Liver (tissue), 9 donors: ENCODE data around the gene PEX5. TPM values are rescaled to one million over a fixed set of nuclear protein-coding genes. Genes with fewer than 3 reads are reported as not detected.
A peak's percentile ranks its signal among the peaks of the same experiment; 100 is the strongest.
"Not testable (repeated sequence)": the region's sequence is repeated elsewhere in the genome, so short reads cannot be mapped to it uniquely, and the experiment has no call there.

Source experiments
- DNase-seq: peaks from one replicate; pipeline ENCODE4 v3.0.0-alpha.2; 2017; ENCODE audit warnings: low spot score
- H3K27ac ChIP-seq, 2 donors: one replicate each; pipeline ENCODE4 v1.7.0; 2013; ENCODE audit warnings: inconsistent platforms in 2 of 2, low read length in 2 of 2, control low read depth in 1 of 2, low read depth in 1 of 2, mild to moderate bottlenecking in 1 of 2
- H3K27me3 ChIP-seq, 4 donors: one replicate each; pipeline versions ENCODE4 v1.6.1 to v1.7.0; 2013; ENCODE audit warnings: low read length in 3 of 4, inconsistent platforms in 1 of 4, mild to moderate bottlenecking in 1 of 4, moderate library complexity in 1 of 4; ENCODE audit not compliant: control insufficient read depth in 4 of 4, insufficient read depth in 4 of 4
- H3K36me3 ChIP-seq, 4 donors: one replicate each; pipeline versions ENCODE4 v1.6.1 to v1.7.0; 2013; ENCODE audit warnings: low read length in 3 of 4, mild to moderate bottlenecking in 3 of 4, low read depth in 1 of 4, moderate library complexity in 1 of 4; ENCODE audit not compliant: control insufficient read depth in 4 of 4, insufficient read depth in 3 of 4
- H3K4me1 ChIP-seq, 4 donors: one replicate each; pipeline versions ENCODE4 v1.6.1 to v1.7.0; 2013; ENCODE audit warnings: low read length in 3 of 4, mild to moderate bottlenecking in 3 of 4, moderate library complexity in 1 of 4; ENCODE audit not compliant: control insufficient read depth in 4 of 4, insufficient read depth in 4 of 4
- H3K4me3 ChIP-seq, 3 donors: one replicate each; pipeline versions ENCODE4 v1.6.1 to v1.7.0; 2013; ENCODE audit warnings: low read length in 3 of 3, control low read depth in 1 of 3, low read depth in 1 of 3, mild to moderate bottlenecking in 1 of 3
- H3K9ac ChIP-seq, 2 donors: one replicate each; pipeline ENCODE4 v1.7.0; 2013; ENCODE audit warnings: low read length in 2 of 2, mild to moderate bottlenecking in 2 of 2, moderate library complexity in 2 of 2, control low read depth in 1 of 2, low read depth in 1 of 2
- H3K9me3 ChIP-seq, 4 donors: one replicate each; pipeline versions ENCODE4 v1.6.1 to v1.7.0; 2013; ENCODE audit warnings: low read length in 3 of 4; ENCODE audit not compliant: control insufficient read depth in 4 of 4
- ATF3 ChIP-seq: IDR thresholded peaks from 2 replicates; pipeline ENCODE4 v1.6.1; 2016; ENCODE audit warnings: antibody characterized with exemption
- EGR1 ChIP-seq, 2 donors: IDR thresholded peaks; 2 replicates each; pipeline ENCODE4 v1.6.1; 2016 to 2018; ENCODE audit warnings: antibody characterized with exemption in 2 of 2, low read depth in 2 of 2
- FOXA1 ChIP-seq: IDR thresholded peaks from 2 replicates; pipeline ENCODE4 v1.6.1; 2016; ENCODE audit warnings: antibody characterized with exemption
- HNF4A ChIP-seq, 2 donors: conservative IDR thresholded peaks; 2 replicates each; pipeline ENCODE4 v1.6.1; 2016; ENCODE audit warnings: antibody characterized with exemption in 2 of 2, mild to moderate bottlenecking in 2 of 2
- JUND ChIP-seq, 2 donors: IDR thresholded peaks; 2 replicates each; pipeline ENCODE4 v1.6.1; 2016; ENCODE audit warnings: antibody characterized with exemption in 2 of 2
- NR2F2 ChIP-seq: IDR thresholded peaks from 2 replicates; pipeline ENCODE4 v1.6.1; 2016; ENCODE audit warnings: antibody characterized with exemption
- RAD21 ChIP-seq, 2 donors: IDR thresholded peaks; 2 replicates each; pipeline ENCODE4 v1.6.1; 2016; ENCODE audit warnings: antibody characterized with exemption in 2 of 2, mild to moderate bottlenecking in 2 of 2
- SP1 ChIP-seq: IDR thresholded peaks from 2 replicates; pipeline ENCODE4 v1.6.1; 2018; ENCODE audit warnings: antibody characterized with exemption, mild to moderate bottlenecking
- YY1 ChIP-seq: IDR thresholded peaks from 2 replicates; pipeline ENCODE4 v1.6.1; 2016; ENCODE audit warnings: antibody characterized with exemption, mild to moderate bottlenecking
- WGBS: extraction: QIAGEN DNeasy Blood & Tissue Kit; methylation state at CpG from one replicate; pipeline ENCODE4 v1.1.7; 2013; 5-methylcytosine and 5-hydroxymethylcytosine counted together
- polyA plus RNA-seq, 2 donors: library from polyadenylated mRNA; stranded (reverse) in 1 of 2; unstranded in 1 of 2; fragments of 200-250 nt in 1 of 2; fragments of >200 nt in 1 of 2; fragmentation: Nextera tagmentation in 1 of 2; extraction: Ambion mirVana in 1 of 2; gene quantifications; one replicate each; pipeline versions ENCODE4 v1.2.1 to v1.2.3, GENCODE V29; 2013 to 2015
- total RNA-seq, 2 donors: library from RNA; depleted of rRNA; stranded (reverse); fragments of >200 nt; gene quantifications; one replicate each; pipeline ENCODE4 v1.2.3, GENCODE V29; 2014
- TF ChIP-seq, protein P1 (sequence below): IDR thresholded peaks from 2 replicates; pipeline ENCODE4 v1.6.1; 2016; ENCODE audit warnings: antibody characterized with exemption, mild to moderate bottlenecking
- TF ChIP-seq, protein P2 (sequence below): IDR thresholded peaks from 2 replicates; pipeline ENCODE4 v1.6.1; 2016; ENCODE audit warnings: antibody characterized with exemption
- TF ChIP-seq, protein P3 (sequence below): fragments of 150-350 bp; IDR thresholded peaks from 2 replicates; pipeline ENCODE4 v1.5.1; 2017; ENCODE audit warnings: improper control_type of control experiment, low read depth, low read length; ENCODE audit not compliant: missing input control
- donor health status: healthy.
- donor health status: healthy.
- donor health status: healthy.
- donor health status: healthy.
- donor health status: healthy.

The PEX5 gene
- total and polyA plus RNA-seq, 4 donors: 5.7 to 37.9 (median 22.8) TPM

- TF ChIP-seq NR2F2 (no peak), JUND (IDR thresholded peaks at IDR 0.05) (no peak), ATF3 (peak; percentile 97), RAD21 (IDR thresholded peaks at IDR 0.05) (peak in 1 of 2 donors; percentile 29), SP1 (no peak), HNF4A (conservative IDR thresholded peaks at IDR 0.05) (peak; percentile 40 to 50)
- TF ChIP-seq, protein P1, sequence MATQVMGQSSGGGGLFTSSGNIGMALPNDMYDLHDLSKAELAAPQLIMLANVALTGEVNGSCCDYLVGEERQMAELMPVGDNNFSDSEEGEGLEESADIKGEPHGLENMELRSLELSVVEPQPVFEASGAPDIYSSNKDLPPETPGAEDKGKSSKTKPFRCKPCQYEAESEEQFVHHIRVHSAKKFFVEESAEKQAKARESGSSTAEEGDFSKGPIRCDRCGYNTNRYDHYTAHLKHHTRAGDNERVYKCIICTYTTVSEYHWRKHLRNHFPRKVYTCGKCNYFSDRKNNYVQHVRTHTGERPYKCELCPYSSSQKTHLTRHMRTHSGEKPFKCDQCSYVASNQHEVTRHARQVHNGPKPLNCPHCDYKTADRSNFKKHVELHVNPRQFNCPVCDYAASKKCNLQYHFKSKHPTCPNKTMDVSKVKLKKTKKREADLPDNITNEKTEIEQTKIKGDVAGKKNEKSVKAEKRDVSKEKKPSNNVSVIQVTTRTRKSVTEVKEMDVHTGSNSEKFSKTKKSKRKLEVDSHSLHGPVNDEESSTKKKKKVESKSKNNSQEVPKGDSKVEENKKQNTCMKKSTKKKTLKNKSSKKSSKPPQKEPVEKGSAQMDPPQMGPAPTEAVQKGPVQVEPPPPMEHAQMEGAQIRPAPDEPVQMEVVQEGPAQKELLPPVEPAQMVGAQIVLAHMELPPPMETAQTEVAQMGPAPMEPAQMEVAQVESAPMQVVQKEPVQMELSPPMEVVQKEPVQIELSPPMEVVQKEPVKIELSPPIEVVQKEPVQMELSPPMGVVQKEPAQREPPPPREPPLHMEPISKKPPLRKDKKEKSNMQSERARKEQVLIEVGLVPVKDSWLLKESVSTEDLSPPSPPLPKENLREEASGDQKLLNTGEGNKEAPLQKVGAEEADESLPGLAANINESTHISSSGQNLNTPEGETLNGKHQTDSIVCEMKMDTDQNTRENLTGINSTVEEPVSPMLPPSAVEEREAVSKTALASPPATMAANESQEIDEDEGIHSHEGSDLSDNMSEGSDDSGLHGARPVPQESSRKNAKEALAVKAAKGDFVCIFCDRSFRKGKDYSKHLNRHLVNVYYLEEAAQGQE: no peak
- TF ChIP-seq, protein P2, sequence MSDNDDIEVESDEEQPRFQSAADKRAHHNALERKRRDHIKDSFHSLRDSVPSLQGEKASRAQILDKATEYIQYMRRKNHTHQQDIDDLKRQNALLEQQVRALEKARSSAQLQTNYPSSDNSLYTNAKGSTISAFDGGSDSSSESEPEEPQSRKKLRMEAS: no peak
- H3K36me3 ChIP-seq: peaks cover 1 to 54% (median 35%) of the 10 kb centered on the region in 4 donors
- H3K27me3 ChIP-seq: no peaks in the 10 kb centered on the region
- no peak overlapping the region for H3K4me3 ChIP-seq
- no peak overlapping the region for H3K27ac ChIP-seq
- no peak overlapping the region for H3K9ac ChIP-seq
- no peaks in the 10 kb centered on the region for H3K4me1 ChIP-seq
- H3K9me3 ChIP-seq: peaks cover 0 to 2% (median 0%) of the 10 kb centered on the region in 4 donors
- 71% methylated on average over 6 of the region's 6 CpGs for WGBS
- no peak for DNase-seq
Observed at GRCh38 chr12:7210642-7211151, 21.2 kb downstream of the PEX5 start.

DNA sequence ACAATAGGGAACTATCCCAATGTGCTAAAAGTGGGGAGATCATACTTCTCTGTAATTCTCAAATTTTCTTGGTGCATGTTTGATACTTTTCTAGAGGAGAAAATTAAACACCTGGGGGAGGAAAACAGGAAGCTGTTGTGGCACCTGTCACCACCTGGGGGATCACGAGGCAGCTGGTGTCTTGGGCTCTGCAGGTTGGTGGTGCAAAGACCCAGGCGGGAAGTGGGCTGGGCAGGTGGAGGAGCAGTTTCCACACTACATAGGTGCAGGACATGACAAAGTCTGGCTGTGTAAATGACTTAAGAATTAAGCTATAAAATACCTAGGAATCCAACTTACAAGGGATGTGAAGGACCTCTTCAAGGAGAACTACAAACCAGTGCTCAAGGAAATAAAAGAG, 23.2 kb downstream of the PEX5 start:
- H3K4me1 ChIP-seq: no peaks in the 10 kb centered on the region
- H3K9ac ChIP-seq: no peak overlapping the region
- DNase-seq: no peak
- H3K36me3 ChIP-seq: peaks cover 0 to 43% (median 29%) of the 10 kb centered on the region in 4 donors
- H3K27me3 ChIP-seq: no peaks in the 10 kb centered on the region
- TF ChIP-seq NR2F2 (no peak), YY1 (no peak), FOXA1 (no peak), ATF3 (no peak), EGR1 (IDR thresholded peaks at IDR 0.05; ENCODE audit: low read depth in 2 of 2) (no peak), JUND (IDR thresholded peaks at IDR 0.05) (no peak)
- TF ChIP-seq, protein P3, sequence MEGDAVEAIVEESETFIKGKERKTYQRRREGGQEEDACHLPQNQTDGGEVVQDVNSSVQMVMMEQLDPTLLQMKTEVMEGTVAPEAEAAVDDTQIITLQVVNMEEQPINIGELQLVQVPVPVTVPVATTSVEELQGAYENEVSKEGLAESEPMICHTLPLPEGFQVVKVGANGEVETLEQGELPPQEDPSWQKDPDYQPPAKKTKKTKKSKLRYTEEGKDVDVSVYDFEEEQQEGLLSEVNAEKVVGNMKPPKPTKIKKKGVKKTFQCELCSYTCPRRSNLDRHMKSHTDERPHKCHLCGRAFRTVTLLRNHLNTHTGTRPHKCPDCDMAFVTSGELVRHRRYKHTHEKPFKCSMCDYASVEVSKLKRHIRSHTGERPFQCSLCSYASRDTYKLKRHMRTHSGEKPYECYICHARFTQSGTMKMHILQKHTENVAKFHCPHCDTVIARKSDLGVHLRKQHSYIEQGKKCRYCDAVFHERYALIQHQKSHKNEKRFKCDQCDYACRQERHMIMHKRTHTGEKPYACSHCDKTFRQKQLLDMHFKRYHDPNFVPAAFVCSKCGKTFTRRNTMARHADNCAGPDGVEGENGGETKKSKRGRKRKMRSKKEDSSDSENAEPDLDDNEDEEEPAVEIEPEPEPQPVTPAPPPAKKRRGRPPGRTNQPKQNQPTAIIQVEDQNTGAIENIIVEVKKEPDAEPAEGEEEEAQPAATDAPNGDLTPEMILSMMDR: no peak
- no peak overlapping the region for H3K4me3 ChIP-seq
- H3K27ac ChIP-seq: no peak overlapping the region
- peaks cover 0 to 2% (median 0%) of the 10 kb centered on the region in 4 donors for H3K9me3 ChIP-seq
- WGBS: 94% methylated on average over 2 of the region's 2 CpGs

DNA sequence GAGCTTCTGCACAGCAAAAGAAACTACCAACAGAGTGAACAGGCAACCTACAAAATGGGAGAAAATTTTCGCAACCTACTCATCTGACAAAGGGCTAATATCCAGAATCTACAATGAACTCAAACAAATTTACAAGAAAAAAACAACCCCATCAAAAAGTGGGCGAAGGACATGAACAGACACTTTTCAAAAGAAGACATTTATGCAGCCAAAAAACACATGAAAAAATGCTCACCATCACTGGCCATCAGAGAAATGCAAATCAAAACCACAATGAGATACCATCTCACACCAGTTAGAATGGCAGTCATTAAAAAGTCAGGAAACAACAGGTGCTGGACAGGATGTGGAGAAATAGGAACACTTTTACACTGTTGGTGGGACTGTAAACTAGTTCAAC, 24.3 kb downstream of the PEX5 start:
- not testable (repeated sequence) for H3K4me1 ChIP-seq, H3K27me3 ChIP-seq, H3K27ac ChIP-seq, H3K9me3 ChIP-seq, DNase-seq, H3K9ac ChIP-seq, H3K4me3 ChIP-seq
- peaks cover 0 to 32% (median 26%) of the 10 kb centered on the region in 4 donors for H3K36me3 ChIP-seq
- no CpG with 5 or more reads among the region's 2 CpGs for WGBS
